Fibroblast of lung (primary cell): ENCODE measurements around the gene KATNA1. TPM values are rescaled to one million over a fixed set of nuclear protein-coding genes. Genes with fewer than 3 reads are reported as not detected.

Experiments
- DNase-seq, 2 donors: peaks; one replicate each; pipeline versions ENCODE4 v3.0.0 to v3.0.0-alpha.2; 2010; ENCODE audit warnings: low read depth in 2 of 2
- H2AFZ ChIP-seq: 2 replicates; pipeline ENCODE4 v1.5.1; 2012; ENCODE audit warnings: low read length, control low read depth, inconsistent platforms
- H3K27ac ChIP-seq: 2 replicates; pipeline ENCODE4 v1.5.1; 2011; ENCODE audit warnings: low read length, control low read depth; ENCODE audit not compliant: insufficient read depth
- H3K27me3 ChIP-seq: 2 replicates; pipeline ENCODE4 v1.5.1; 2011; ENCODE audit warnings: mild to moderate bottlenecking, low read length; ENCODE audit not compliant: control insufficient read depth, insufficient read depth
- H3K36me3 ChIP-seq: 2 replicates; pipeline ENCODE4 v1.5.1; 2011; ENCODE audit warnings: low read length; ENCODE audit not compliant: control insufficient read depth, insufficient read depth
- H3K4me1 ChIP-seq: 2 replicates; pipeline ENCODE4 v1.5.1; 2011; ENCODE audit warnings: low read length; ENCODE audit not compliant: control insufficient read depth, insufficient read depth; ENCODE audit errors: extremely low read depth
- H3K4me2 ChIP-seq: 2 replicates; pipeline ENCODE4 v1.5.1; 2011; ENCODE audit warnings: low read length, control low read depth; ENCODE audit not compliant: insufficient read depth; ENCODE audit errors: extremely low read depth
- H3K4me3 ChIP-seq, 4 experiments: fragments of 200-600 bp in 1 of 4; sonication (generic) in 1 of 4; replicated peaks in 1 of 4; 2 replicates each; pipeline ENCODE4 v1.5.1; 2011 to 2016; ENCODE audit warnings: low read length in 4 of 4, low read depth in 3 of 4, mild to moderate bottlenecking in 3 of 4, control low read depth in 2 of 4, inconsistent platforms in 1 of 4, mixed read lengths in 1 of 4; ENCODE audit not compliant: insufficient read depth in 1 of 4; ENCODE audit errors: control extremely low read depth in 1 of 4
- H3K79me2 ChIP-seq: 2 replicates; pipeline ENCODE4 v1.5.1; 2012; ENCODE audit warnings: mild to moderate bottlenecking, low read length, inconsistent platforms; ENCODE audit not compliant: control insufficient read depth, insufficient read depth
- H3K9ac ChIP-seq: 2 replicates; pipeline ENCODE4 v1.5.1; 2011; ENCODE audit warnings: mild to moderate bottlenecking, low read length, control low read depth; ENCODE audit not compliant: insufficient read depth
- H3K9me3 ChIP-seq: 2 replicates; pipeline ENCODE4 v1.5.1; 2012; ENCODE audit warnings: low read depth, low read length; ENCODE audit not compliant: control insufficient read depth, insufficient read depth
- H4K20me1 ChIP-seq: 2 replicates; pipeline ENCODE4 v1.5.1; 2011; ENCODE audit warnings: low read length; ENCODE audit not compliant: control insufficient read depth, insufficient read depth; ENCODE audit errors: extremely low read depth
- EZH2 ChIP-seq: IDR thresholded peaks from 2 replicates; pipeline ENCODE4 v1.5.1; 2012; ENCODE audit warnings: low read length, control low read depth, mild to moderate bottlenecking; ENCODE audit errors: missing control alignments
- polyA plus RNA-seq, 2 donors: library from polyadenylated mRNA; depleted of rRNA in 1 of 2; stranded (reverse) in 1 of 2; unstranded in 1 of 2; fragments of >200 nt; gene quantifications; 2 replicates each; pipeline ENCODE4 v1.2.1, GENCODE V29; 2011 to 2012; ENCODE audit warnings: missing spikeins in 1 of 2
- total RNA-seq: library from RNA; depleted of rRNA; stranded (reverse); fragments of >200 nt; gene quantifications from 2 replicates; pipeline ENCODE4 v1.2.1, GENCODE V29; 2014
- TF ChIP-seq, protein P1 (sequence below), 2 donors: IDR thresholded peaks in 1 of 2; conservative IDR thresholded peaks in 1 of 2; 1 replicate in 1 of 2; 2 replicates in 1 of 2; pipeline ENCODE4 v1.5.1; 2011 to 2012; ENCODE audit warnings: low read length in 2 of 2, control low read depth in 1 of 2, inconsistent platforms in 1 of 2, low read depth in 1 of 2, mild to moderate bottlenecking in 1 of 2

KATNA1 gene
- total and polyA plus RNA-seq, 2 donors (not counting 1 experiment from before 2014, with no cell fraction given): 27.9 to 37.0 TPM

DNA sequence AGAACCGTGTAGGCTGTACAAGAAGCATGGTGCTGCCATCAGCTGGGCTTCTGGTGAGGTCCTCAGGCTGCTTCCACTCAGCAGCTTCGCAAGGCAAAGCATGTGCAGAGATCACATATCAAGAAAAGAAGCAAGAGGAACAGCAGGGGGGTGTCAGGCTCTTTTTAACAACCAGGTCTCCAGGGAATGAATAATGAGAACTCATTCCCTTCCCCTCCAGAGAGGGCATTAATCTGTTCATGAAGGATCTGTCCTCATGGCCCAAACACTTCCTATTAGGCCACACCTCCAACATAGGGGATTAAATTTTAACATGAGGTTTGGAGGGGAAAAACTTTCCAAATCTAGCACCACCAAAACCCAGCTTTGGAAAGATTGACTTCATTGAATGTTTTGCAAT lies 62.4 kb downstream of the KATNA1 start:
- Histone ChIP-seq H2AFZ (no peak overlapping the region), H3K9me3 (no peaks in the 10 kb centered on the region), H3K4me3 (no peak overlapping the region), H3K4me2 (no peak overlapping the region), H3K27me3 (no peaks in the 10 kb centered on the region), H3K9ac (no peak overlapping the region), H3K79me2 (no peaks in the 10 kb centered on the region), H3K27ac (no peak overlapping the region), H3K4me1 (no peaks in the 10 kb centered on the region), H4K20me1 (no peaks in the 10 kb centered on the region), H3K36me3 (peaks cover 1% of the 10 kb centered on the region)
- DNase-seq: no peak
- TF ChIP-seq, protein P1, sequence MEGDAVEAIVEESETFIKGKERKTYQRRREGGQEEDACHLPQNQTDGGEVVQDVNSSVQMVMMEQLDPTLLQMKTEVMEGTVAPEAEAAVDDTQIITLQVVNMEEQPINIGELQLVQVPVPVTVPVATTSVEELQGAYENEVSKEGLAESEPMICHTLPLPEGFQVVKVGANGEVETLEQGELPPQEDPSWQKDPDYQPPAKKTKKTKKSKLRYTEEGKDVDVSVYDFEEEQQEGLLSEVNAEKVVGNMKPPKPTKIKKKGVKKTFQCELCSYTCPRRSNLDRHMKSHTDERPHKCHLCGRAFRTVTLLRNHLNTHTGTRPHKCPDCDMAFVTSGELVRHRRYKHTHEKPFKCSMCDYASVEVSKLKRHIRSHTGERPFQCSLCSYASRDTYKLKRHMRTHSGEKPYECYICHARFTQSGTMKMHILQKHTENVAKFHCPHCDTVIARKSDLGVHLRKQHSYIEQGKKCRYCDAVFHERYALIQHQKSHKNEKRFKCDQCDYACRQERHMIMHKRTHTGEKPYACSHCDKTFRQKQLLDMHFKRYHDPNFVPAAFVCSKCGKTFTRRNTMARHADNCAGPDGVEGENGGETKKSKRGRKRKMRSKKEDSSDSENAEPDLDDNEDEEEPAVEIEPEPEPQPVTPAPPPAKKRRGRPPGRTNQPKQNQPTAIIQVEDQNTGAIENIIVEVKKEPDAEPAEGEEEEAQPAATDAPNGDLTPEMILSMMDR (conservative IDR thresholded peaks at IDR 0.05 in 1 of 2, IDR thresholded peaks at IDR 0.05 in 1 of 2; ENCODE audit: low read depth in 1 of 2, low read length in 2 of 2): no peak
- no peak for TF ChIP-seq EZH2

DNA sequence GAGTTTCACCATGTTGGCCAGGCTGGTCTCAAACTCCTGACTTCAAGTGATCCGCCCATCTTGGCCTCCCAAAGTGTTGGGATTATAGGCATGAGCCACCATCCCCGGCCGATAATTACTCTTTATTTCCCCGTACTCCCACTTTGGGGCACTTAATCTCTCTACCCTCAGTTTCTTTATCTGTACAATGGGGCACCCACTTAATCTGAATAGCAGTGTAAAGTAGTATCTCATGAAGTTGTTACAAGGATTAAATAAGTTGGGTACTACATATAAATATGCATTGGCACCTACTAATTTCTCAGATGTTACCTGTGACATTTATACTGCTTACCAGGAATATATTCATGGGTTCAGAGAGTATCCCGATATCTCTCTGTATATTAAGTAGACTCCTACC lies 67.2 kb downstream of the KATNA1 start:
- no peaks in the 10 kb centered on the region for H3K4me1 ChIP-seq
- no peaks in the 10 kb centered on the region for H3K79me2 ChIP-seq
- peaks cover 3% of the 10 kb centered on the region for H3K36me3 ChIP-seq
- H3K9me3 ChIP-seq: no peaks in the 10 kb centered on the region
- H3K4me3 ChIP-seq: no peak overlapping the region
- H2AFZ ChIP-seq: no peak overlapping the region
- no peaks in the 10 kb centered on the region for H4K20me1 ChIP-seq
- no peak overlapping the region for H3K9ac ChIP-seq
- H3K27me3 ChIP-seq: no peaks in the 10 kb centered on the region
- TF ChIP-seq EZH2: no peak
- TF ChIP-seq, protein P1 (conservative IDR thresholded peaks at IDR 0.05 in 1 of 2, IDR thresholded peaks at IDR 0.05 in 1 of 2; ENCODE audit: low read depth in 1 of 2, low read length in 2 of 2): no peak
- H3K4me2 ChIP-seq: no peak overlapping the region
- H3K27ac ChIP-seq: no peak overlapping the region
- DNase-seq: no peak

DNA sequence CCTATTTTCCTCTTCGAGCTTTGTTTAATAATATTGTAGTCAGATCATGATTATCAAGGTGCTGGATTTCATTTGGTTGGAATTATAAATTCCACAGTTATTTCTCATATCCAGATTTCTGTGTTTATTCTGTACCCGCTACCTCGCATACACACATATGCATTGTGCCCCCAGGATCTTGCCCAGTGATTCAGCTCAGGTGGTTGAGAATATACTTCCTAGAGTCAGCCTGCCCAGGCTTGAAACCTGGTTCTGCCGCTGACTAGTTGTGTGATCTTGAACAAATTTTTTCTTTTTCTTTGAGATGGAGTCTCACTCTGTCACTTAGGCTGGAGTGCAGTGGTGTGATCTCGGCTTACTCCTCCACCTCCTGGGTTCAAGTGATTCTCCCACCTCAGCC lies 67.6 kb downstream of the KATNA1 start:
- no peak overlapping the region for H3K4me3 ChIP-seq
- no peak overlapping the region for H2AFZ ChIP-seq
- no peaks in the 10 kb centered on the region for H4K20me1 ChIP-seq
- no peaks in the 10 kb centered on the region for H3K9me3 ChIP-seq
- H3K4me2 ChIP-seq: no peak overlapping the region
- no peaks in the 10 kb centered on the region for H3K79me2 ChIP-seq
- no peaks in the 10 kb centered on the region for H3K4me1 ChIP-seq
- H3K27ac ChIP-seq: no peak overlapping the region
- no peaks in the 10 kb centered on the region for H3K27me3 ChIP-seq
- H3K9ac ChIP-seq: no peak overlapping the region
- DNase-seq: no peak
- H3K36me3 ChIP-seq: peaks cover 3% of the 10 kb centered on the region
- TF ChIP-seq, protein P1 (conservative IDR thresholded peaks at IDR 0.05 in 1 of 2, IDR thresholded peaks at IDR 0.05 in 1 of 2; ENCODE audit: low read depth in 1 of 2, low read length in 2 of 2): no peak
- TF ChIP-seq EZH2: no peak
